ENCODE results near the gene NPAS2. TPM values are rescaled to one million over a fixed set of nuclear protein-coding genes. Genes with fewer than 3 reads are reported as not detected.

Gene NPAS2
- polyA plus RNA-seq, 1 experiment = 13.5 TPM

GRCh38 chr2:100995309-100996075 lies 175.6 kb downstream of the NPAS2 start:
- CTCF ChIA-PET = interaction anchor here (1.3 to 1.7 kb wide), 2 partner anchors 11 to 265 kb away, joined by 3 read pairs; no protein-coding TSS in a partner anchor
- Histone ChIP-seq H3K27me3 (ENCODE audit: control insufficient read depth, insufficient read depth, low read length) (no peaks in the 10 kb centered on the region), H3K9me3 (ENCODE audit: control insufficient read depth, insufficient read depth, low read length) (no peaks in the 10 kb centered on the region), H3K27ac (ENCODE audit: low read depth, low read length) (no peak overlapping the region), H3K4me3 (ENCODE audit: low read depth, low read length) (no peak overlapping the region)
- POLR2A ChIA-PET = no interaction called here
- no peak for DNase-seq (ENCODE audit: low read depth, low spot score)
- TF ChIP-seq, protein P1, sequence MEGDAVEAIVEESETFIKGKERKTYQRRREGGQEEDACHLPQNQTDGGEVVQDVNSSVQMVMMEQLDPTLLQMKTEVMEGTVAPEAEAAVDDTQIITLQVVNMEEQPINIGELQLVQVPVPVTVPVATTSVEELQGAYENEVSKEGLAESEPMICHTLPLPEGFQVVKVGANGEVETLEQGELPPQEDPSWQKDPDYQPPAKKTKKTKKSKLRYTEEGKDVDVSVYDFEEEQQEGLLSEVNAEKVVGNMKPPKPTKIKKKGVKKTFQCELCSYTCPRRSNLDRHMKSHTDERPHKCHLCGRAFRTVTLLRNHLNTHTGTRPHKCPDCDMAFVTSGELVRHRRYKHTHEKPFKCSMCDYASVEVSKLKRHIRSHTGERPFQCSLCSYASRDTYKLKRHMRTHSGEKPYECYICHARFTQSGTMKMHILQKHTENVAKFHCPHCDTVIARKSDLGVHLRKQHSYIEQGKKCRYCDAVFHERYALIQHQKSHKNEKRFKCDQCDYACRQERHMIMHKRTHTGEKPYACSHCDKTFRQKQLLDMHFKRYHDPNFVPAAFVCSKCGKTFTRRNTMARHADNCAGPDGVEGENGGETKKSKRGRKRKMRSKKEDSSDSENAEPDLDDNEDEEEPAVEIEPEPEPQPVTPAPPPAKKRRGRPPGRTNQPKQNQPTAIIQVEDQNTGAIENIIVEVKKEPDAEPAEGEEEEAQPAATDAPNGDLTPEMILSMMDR (IDR thresholded peaks at IDR 0.05; ENCODE audit: low read depth, low read length) = no peak

DNA sequence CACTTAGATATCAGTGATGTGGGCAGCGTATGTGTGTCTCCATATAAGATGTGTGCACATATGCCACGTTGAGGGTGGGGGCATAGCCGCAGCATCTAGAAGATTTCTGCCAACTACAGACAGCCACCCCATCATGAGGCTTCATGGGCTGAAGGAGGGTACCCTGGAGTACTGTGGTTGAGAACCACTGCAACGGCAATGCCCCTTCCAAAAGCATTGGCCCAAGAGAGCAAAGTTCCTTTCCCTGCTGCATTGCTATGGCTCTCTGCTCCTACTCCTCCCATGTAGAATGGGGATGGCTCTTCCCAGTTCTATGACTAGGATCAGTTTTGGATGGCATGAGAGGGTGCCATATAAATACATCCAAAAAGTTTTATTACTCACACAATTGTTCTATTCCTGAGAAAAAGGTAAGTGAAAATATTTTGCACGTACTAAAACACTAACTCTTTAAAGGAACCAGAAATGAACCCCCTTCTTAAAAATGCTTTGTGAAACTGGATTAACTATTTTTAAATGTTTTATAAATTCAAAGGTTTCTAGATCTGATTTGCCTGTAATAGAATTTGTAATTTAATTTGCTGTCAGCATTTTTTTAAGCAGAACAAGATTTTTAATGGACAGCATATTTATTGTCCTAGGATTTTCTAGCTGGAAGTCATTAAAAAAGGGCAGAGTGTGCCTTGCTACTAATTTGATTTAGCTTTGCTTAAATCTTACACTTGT lies 177.7 kb downstream of the NPAS2 start:
- Histone ChIP-seq H3K27me3 (ENCODE audit: control insufficient read depth, insufficient read depth, low read length) (no peaks in the 10 kb centered on the region), H3K27ac (ENCODE audit: low read depth, low read length) (no peak overlapping the region), H3K4me3 (ENCODE audit: low read depth, low read length) (no peak overlapping the region), H3K9me3 (ENCODE audit: control insufficient read depth, insufficient read depth, low read length) (peaks cover 4% of the 10 kb centered on the region; the same call in 1 of the 2 replicates)
- CTCF ChIA-PET = interaction anchor here (1.6 to 2.1 kb wide), 2 partner anchors 12 to 267 kb away, joined by 4 to 8 read pairs; no protein-coding TSS in a partner anchor
- DNase-seq (ENCODE audit: low read depth, low spot score) = no peak
- TF ChIP-seq, protein P1 (IDR thresholded peaks at IDR 0.05; ENCODE audit: low read depth, low read length) = no peak
- POLR2A ChIA-PET = no interaction called here

GRCh38 chr2:100998235-100998573 lies 178.3 kb downstream of the NPAS2 start:
- H3K27ac ChIP-seq (ENCODE audit: low read depth, low read length) = no peak overlapping the region
- H3K9me3 ChIP-seq (ENCODE audit: control insufficient read depth, insufficient read depth, low read length) = peaks cover 4% of the 10 kb centered on the region; the same call in 1 of the 2 replicates
- no peak overlapping the region for H3K4me3 ChIP-seq (ENCODE audit: low read depth, low read length)
- ChIA-PET POLR2A (no interaction called here), CTCF (interaction anchor here (1.6 to 2.1 kb wide), 2 partner anchors 13 to 268 kb away, joined by 4 to 8 read pairs; no protein-coding TSS in a partner anchor)
- no peak for DNase-seq (ENCODE audit: low read depth, low spot score)
- TF ChIP-seq, protein P1 (IDR thresholded peaks at IDR 0.05; ENCODE audit: low read depth, low read length) = no peak
- H3K27me3 ChIP-seq (ENCODE audit: control insufficient read depth, insufficient read depth, low read length) = no peaks in the 10 kb centered on the region

DNA sequence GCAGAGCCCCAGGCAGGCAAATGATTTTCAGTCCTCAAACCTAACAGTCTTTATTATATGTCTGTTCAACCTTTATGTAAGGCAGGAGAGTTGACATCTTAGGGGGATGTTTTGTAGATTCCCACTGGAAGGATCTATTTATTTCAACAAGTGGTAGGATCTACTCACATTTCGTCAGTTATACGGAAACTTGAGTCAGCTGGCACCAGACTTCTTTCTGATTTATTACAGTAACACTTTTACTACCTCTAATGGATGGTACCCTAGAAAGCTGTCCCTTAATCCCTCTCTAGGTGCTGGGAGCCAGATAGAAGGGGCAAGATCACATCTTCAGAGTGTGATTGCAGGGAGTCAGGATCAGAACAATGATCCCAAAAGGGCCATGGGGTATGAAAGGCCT lies 180.1 kb downstream of the NPAS2 start:
- ChIA-PET CTCF (interaction anchor here (2.1 kb wide), 1 partner anchor 15 kb away, joined by 8 read pairs; no protein-coding TSS in a partner anchor), POLR2A (no interaction called here)
- TF ChIP-seq, protein P1 (IDR thresholded peaks at IDR 0.05; ENCODE audit: low read depth, low read length) = no peak
- no peaks in the 10 kb centered on the region for H3K27me3 ChIP-seq (ENCODE audit: control insufficient read depth, insufficient read depth, low read length)
- H3K27ac ChIP-seq (ENCODE audit: low read depth, low read length) = no peak overlapping the region
- no peak overlapping the region for H3K4me3 ChIP-seq (ENCODE audit: low read depth, low read length)
- peaks cover 4% of the 10 kb centered on the region; the same call in 1 of the 2 replicates for H3K9me3 ChIP-seq (ENCODE audit: control insufficient read depth, insufficient read depth, low read length)
- no peak for DNase-seq (ENCODE audit: low read depth, low spot score)

Data from AG04450 (cell line).